ENCODE measurements around the gene MUC6.

DNA sequence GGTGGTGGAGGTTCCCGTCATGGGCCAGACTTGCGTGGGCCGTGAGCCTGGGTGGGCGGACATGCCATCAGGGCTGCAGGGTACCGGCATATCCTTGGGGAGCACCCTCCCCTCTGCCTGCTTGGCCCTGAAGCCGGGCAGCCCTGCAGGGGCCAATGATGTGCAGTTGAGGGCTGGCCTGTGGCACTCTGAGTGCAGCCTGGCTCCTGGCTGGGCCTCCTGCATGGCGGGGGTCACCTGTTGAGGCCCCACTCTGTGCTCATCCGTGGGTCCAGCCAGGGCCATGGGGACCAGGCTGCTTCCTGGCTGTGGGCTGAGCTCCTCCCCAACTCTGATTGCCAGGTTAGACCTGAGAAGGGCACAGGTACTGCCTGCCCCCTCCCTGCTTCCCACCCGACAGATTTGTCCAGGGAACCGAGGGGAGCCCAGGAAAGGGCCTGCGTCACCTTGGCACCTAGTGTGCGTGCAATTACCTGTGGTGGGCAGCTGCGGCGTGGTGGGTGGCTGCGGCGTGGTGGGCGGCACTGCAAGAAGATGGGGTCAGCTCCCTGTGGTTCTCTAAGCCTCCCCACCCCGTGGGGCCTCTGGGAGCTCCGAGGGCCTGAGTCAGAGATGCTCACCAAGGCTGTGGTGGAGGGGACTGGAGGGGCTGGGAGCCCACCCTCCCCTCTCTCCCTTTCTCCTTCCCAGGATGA, 16.2 kb downstream of the MUC6 start:
- TF ChIP-seq, protein P1, sequence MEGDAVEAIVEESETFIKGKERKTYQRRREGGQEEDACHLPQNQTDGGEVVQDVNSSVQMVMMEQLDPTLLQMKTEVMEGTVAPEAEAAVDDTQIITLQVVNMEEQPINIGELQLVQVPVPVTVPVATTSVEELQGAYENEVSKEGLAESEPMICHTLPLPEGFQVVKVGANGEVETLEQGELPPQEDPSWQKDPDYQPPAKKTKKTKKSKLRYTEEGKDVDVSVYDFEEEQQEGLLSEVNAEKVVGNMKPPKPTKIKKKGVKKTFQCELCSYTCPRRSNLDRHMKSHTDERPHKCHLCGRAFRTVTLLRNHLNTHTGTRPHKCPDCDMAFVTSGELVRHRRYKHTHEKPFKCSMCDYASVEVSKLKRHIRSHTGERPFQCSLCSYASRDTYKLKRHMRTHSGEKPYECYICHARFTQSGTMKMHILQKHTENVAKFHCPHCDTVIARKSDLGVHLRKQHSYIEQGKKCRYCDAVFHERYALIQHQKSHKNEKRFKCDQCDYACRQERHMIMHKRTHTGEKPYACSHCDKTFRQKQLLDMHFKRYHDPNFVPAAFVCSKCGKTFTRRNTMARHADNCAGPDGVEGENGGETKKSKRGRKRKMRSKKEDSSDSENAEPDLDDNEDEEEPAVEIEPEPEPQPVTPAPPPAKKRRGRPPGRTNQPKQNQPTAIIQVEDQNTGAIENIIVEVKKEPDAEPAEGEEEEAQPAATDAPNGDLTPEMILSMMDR (conservative IDR thresholded peaks at IDR 0.05; ENCODE audit: low read depth, low read length): no peak
- no peak for TF ChIP-seq EZH2 (IDR thresholded peaks at IDR 0.05; ENCODE audit: borderline replicate concordance, low read depth, low read length, poor library complexity, severe bottlenecking)
